G401 (cell line): Measurements from ENCODE around the gene MAP2K1. TPM values are rescaled to one million over a fixed set of nuclear protein-coding genes. Genes with fewer than 3 reads are reported as not detected.
"Not testable (repeated sequence)": the region's sequence is repeated elsewhere in the genome, so short reads cannot be mapped to it uniquely, and the experiment has no call there.

ENCODE experiments used
- DNase-seq: peaks from one replicate; pipeline ENCODE4 v3.0.0-alpha.2; 2015; ENCODE audit warnings: low spot score
- in situ Hi-C: cut with HindIII; loops from 2 replicates; pipeline ENCODE4 v1.10.0; 2016; ENCODE audit warnings: low sequenced_read_pairs, mixed read lengths
- total RNA-seq: library from RNA; depleted of rRNA; stranded (reverse); fragments of >200 nt; shearing (Covaris generic); gene quantifications from 2 replicates; pipeline ENCODE4 v1.2.3, GENCODE V29; 2014

The MAP2K1 gene
- total RNA-seq, 1 experiment from 2014 or later, result 13.9 TPM

DNA sequence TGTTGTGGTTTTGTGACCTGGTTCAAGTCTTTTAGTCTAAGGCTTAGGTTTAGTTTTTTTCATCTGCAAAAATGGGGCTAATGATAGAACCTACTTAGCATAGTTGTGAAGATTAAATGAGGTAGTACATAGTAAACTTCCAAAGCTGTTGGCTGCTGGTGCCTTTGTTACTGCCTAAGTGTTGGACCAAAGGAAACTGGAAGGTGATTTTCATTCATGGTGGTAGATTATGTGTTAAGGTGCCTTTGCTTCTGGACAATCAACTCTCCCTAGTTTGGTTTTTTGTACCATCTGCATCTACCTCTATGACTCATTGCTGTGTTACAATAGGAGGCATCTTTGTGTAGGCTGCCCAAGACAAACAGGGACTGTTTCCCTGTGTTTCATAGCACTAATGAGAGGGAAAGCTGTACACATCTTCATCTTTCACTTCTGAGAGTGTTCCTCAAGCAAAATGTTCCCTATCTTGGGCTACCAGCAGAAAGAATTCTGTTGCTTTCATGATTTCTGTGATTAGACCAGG lies 3.2 kb downstream of the MAP2K1 start:
- DNase-seq, result no peak
- in situ Hi-C loops, result loop anchor here (10.0 kb wide), 1 partner anchor 75 kb away; no protein-coding TSS in a partner anchor

DNA sequence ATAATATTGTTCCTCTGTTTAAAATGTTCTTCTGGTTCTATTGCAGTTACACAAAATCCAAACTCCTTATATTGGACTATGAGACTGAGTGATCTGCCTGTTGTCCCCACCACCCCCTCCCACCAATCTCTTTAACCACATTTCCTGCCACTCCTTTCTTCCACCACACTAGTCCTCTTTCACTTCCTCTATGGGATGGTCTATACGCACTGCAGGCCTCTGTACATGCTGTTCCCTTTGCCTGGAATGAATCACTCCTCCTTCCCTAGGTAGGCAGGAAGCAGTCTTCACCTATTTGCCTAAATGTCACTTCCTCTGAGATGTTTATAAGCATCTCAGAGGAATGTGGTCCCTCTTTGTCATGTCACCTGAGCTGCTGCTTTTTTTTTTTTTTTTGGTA lies 4.0 kb downstream of the MAP2K1 start:
- DNase-seq, result no peak
- in situ Hi-C loops, result loop anchor here (10.0 kb wide), 1 partner anchor 76 kb away; no protein-coding TSS in a partner anchor

DNA sequence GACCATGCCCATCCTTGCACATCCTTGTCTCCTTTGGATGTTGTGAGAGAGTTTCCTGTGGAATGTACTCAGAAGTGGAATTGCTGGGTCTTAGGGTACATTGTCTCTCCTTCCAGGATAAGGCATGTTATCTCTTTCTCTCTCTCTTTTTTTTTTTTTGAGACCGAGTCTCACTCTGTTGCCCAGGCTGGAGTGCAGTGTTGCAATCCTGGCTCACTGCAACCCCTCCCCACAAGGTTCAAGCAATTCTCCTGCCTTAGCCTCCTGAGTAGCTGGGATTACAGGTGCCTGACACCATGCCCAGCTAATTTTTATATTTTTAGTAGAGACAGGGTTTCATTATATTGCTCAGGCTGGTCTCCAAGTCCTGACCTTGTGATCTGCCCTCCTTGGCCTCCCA lies 6.3 kb downstream of the MAP2K1 start:
- in situ Hi-C loops, result loop anchor here (10.0 kb wide), 1 partner anchor 78 kb away; no protein-coding TSS in a partner anchor
- DNase-seq, result not testable (repeated sequence)

DNA sequence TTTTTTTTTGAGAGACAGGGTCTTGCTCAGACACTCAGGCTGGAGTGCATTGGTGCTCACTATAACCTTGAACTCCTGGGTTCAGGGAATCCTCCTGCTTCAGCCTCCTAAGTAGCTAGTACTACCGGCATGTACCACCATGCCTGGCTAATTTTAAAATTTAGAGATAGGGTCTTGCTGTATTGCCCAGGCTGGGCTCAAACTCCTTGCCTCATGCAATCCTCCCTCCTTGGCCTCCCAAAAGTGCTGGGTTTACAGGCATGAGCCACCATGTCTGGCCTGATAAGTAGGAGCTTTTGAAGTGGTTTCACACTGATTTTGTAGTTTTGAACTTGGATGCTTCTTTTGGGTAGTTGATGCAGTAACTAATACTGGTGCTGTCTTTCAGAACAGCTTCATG lies 7.8 kb downstream of the MAP2K1 start:
- no peak for DNase-seq
- in situ Hi-C loops, result loop anchor here (10.0 kb wide), 1 partner anchor 80 kb away; no protein-coding TSS in a partner anchor

DNA sequence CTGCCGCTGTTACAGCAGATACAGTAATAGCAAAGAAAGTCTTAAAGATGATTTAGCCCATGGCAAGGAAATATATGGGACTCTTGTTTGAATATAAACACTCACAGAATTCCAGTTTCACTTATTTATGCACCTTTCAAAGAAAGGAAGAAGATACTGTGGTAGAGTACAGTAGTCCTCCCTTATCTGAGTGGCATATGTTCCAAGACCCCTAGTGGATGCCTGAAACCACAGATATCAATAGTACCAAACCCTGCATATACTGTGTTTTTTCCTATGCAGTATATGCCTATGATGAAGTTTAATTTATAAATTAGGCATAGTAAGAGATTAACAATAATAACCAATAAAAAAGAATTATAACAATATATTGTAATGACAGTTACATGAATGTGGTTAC lies 8.2 kb downstream of the MAP2K1 start:
- in situ Hi-C loops, result loop anchor here (10.0 kb wide), 1 partner anchor 80 kb away; no protein-coding TSS in a partner anchor
- no peak for DNase-seq

DNA sequence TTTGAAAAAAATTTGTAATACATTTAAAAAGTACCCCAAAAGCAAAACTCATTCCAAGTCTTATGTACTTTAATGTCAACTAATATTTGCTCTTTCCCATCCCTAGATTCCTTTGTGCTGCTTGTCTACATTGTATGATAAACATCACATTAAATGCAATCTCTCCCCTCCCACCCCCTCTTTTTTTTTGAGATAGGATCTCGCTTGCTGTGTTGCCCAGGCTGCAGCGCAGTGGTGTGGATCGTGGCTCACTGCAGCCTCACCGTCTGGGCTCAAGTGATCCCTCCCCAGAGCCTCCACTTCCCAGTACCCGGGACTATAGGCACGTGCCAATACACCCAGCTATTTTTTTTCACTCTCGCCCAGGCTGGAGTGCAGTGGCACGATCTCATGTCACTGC lies 12.6 kb downstream of the MAP2K1 start:
- DNase-seq, result no peak
- in situ Hi-C loops, result loop anchor here (10.0 kb wide), 1 partner anchor 84 kb away; no protein-coding TSS in a partner anchor

DNA sequence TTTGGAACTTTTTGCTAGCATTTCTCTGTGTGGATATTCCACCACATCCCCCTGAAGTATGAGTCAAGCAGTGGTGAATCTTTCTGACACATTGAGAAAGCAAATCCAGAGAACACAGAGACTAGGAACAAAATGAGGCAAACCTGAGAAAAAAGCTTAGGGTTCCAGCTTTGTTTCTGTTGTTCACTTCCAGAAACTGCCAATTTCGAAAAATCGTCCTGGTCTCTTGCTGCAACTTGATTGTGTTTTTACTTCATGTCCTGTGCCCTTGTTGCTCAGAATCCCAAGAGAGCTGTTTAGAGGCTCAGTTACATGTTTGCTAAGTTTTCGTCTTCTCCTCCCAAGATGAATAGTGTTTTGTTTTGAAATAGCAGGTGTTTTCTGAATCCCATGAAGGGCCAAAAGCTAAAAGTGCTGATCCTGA lies 13.7 kb downstream of the MAP2K1 start:
- in situ Hi-C loops, result no loop called here
- DNase-seq, result no peak

DNA sequence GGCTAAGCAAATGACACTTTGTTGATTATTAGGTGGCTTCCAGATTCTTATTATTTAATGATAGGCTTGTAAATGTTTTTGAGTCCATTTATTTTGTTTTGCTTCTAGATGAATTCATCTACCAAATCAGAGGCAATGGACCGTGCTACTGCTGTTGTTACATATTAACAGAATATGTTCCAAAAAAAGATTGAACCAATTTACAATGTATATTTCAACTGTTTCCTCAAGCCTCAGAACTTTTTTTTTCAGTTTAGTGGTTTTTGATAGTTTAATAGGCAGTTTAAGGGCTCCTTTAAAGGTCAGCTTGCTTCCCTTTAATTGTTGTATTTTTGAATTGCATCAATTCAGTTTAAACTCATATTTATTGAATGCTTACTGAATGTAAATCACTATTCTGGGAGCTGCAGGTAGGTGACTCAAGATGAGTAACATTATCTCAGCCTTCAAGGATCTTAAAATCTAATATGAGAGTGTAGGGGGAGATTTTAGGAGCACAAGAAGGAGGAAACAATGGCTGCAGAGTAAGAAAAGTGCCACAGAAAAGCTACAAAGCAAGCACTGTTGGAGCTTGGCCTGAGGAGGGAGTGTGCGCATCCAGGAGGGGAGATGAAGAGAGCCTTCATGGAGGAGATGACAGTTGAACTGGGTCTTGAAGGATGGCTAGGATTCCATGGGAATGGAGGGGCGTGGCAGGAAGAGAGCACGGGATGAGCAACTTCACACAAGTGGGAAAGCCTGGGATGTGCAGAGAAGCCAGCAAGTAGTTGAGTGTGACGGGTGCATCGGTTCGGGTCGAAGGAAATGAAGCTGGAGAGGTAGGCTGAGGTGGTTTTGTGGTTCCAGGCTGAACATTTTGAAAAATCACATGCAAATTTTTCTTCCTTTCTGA lies 14.7 kb downstream of the MAP2K1 start:
- in situ Hi-C loops, result no loop called here
- no peak for DNase-seq

DNA sequence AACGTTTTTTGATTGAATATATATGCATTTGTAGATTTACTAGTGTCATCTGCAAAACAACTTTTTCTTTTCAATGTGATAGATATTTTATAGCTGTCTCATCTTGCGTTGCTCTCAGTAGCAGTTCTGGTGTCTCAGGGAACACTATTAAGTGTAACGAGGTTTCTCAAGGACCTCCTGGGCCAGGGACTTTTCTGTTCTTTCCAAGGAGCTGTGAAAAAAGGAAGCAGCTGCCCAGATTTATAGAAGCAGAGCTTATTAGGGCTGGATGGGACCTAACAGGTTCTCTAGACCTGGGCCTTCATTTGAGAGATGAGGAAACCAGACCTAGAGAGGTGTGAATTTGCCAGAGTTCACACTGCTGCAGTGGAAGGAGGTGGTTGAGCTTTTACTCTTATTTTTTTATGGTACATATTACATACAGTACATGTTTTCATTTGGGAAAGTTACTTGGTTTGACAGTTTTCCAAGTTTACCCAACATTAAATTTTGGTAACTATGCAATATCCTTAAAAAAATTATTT lies 16.1 kb downstream of the MAP2K1 start:
- DNase-seq, result no peak
- in situ Hi-C loops, result no loop called here

DNA sequence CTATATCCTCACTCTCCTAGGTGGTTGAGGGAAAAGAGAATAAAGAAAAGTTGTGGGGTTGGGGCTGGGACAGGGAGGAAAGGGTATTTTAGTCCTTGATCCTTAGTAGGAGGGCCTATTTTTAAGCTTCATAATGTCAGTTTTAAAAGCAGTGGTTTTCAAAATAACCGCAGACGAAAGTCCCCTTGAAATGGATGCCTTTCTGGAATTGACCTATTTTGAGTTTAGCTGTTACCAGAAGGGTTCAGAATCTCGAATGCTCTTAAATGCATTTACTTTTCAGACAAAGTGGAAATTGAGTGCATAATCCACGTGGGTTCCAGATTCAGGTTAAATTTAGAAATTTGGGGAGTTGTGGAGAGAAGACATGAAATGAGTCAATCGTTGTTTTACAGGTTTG lies 16.6 kb downstream of the MAP2K1 start:
- in situ Hi-C loops, result no loop called here
- DNase-seq, result no peak

DNA sequence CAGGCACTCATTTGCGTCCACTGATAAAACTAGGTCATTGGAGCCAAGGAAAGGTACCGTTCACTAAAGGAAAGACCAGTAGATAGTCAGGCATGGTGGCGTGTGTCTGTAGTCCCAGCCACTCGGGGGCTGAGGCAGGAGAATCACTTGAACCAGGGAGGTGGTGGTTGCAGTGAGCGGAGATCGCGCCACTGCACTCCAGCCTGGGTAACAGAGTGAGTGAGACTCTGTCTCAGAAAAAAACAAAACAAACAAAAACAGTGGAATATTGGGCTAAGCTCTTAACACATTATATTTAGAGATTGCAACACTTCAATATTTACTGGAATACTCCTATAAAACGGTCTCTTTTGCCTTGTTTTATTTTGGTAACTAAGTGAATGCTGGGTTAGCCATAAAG lies 17.4 kb downstream of the MAP2K1 start:
- in situ Hi-C loops, result no loop called here
- DNase-seq, result no peak

DNA sequence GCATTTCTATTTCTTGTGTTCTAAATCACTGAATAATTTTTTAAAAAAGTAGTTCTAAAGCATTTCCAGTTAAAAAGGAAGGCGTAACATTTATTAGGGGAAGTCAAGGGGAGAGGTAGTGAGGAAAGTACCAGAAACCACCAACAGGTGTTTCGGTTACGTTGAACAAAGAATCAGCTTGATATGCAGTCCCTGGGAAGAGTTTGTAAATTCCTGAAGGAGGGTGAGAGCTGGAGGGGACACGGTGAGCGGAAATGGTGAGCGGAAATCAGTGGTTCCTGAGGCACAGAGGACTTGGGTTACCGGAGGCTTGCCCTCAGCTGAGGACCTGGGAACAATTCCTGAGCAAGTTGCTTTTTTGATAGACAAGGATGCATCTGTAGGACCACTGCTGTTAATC lies 17.8 kb downstream of the MAP2K1 start:
- DNase-seq, result no peak
- in situ Hi-C loops, result no loop called here

DNA sequence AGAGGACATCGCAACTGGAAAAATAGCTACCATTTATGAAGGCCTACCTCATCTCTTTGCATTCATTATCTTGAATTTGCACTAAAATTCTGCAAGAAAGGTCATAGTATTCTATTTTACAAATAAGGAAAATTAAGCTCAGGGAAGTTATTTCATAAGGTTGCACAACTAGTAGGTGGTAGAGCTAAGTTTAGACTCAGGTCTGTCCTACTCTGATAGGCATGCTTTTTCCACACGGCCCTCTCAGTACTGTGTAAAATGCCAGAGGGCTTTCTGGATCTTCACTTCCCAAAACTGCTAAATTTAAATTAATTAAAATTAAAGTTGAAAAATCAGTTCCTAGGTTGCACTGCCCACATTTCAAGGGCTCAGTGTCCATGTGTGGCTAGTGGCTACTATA lies 18.3 kb downstream of the MAP2K1 start:
- no peak for DNase-seq
- in situ Hi-C loops, result no loop called here

DNA sequence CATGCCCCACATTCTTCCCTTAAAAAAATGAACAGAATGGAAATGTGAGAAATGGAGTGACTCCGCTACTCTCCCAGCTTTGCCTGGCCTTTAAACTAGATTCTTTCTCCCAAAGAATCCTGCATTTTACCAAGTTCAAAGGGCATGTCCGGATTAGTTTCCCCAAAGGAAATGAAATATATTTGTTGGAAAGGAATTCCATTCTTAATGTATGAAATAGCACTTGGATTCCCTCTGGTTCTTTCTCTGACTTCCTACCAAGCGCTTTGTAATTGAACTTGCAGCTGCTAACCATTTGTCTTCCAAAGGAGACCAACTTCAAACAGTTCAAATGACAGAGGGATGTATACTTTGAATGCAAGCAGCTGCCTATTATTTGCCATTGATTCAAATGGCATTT lies 18.9 kb downstream of the MAP2K1 start:
- in situ Hi-C loops, result no loop called here
- DNase-seq, result no peak

DNA sequence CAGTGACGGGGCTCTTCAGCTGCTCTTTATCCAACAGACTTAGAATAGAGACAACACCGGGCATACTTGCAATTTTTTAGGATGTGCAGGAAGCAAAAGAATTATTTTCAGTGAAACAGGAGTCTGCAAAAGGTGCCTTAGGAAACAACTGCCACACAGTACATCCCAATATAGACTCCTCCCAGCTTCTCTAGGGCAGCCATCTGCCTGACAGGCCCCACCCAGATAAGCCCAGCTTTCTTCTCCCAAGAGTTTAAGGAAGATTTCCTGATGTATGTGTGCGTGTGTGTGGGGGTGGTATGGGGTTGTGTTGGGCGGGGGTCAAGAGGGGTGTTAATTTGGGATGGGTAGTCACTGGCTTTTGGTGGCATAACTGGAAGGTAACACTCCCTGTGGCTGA lies 21.5 kb downstream of the MAP2K1 start:
- in situ Hi-C loops, result no loop called here

DNA sequence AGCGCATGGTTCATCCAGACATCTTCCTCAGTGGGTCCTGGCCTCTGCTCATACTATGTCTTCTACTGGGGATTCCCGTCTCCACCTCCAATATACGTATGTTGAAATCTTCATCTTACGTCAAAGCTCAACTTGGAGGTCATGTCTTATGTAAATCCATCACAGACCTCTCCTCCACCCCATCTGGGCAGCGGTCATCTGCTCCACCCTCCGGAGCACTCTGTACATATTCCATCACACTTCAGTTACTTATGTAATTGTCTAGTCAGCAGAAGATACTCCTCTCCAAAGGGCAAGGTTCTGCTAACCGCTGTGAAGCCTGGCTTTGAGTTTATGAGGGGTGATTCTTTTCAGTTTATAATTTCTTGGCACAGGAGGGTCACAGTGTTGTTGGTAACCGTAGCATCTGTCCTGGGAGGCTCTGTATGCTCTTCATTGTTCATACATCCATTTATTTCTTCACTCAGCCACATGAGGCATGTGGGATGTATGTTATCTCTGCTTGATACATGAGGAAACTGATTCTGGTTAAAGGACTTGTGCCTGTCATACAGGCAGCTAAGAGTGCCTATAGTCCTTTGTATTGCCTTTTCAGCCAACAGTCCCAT lies 22.1 kb downstream of the MAP2K1 start:
- in situ Hi-C loops, result no loop called here
- no peak for DNase-seq

More for the DNA sequence above, 21.5 kb downstream of the MAP2K1 start:
- no peak for DNase-seq

DNA sequence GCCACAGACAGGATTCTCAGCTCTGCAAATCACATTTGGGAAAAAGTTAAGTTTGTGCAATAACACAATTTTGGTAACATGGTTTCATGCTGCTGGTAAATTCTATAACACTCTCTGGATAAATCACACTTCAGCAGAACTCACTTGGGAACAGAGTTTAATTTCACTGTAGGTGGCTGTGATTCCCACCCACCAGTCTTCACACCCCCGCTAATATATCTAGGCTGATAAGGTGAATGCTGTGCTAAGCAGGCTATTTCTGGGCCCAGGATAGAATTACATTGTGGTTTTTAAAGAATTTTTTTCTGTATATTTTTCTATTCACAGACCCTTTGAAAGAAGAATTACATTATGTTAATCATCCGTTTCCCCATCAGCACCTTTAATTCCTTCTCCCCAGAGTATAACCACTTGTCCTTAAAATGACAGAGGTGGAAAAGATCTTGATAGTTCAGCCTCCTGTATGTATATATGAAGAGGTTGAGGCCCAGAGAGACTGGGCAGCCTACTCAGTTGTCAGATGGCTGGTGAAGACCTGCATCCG lies 22.9 kb downstream of the MAP2K1 start:
- in situ Hi-C loops, result no loop called here
- no peak for DNase-seq

DNA sequence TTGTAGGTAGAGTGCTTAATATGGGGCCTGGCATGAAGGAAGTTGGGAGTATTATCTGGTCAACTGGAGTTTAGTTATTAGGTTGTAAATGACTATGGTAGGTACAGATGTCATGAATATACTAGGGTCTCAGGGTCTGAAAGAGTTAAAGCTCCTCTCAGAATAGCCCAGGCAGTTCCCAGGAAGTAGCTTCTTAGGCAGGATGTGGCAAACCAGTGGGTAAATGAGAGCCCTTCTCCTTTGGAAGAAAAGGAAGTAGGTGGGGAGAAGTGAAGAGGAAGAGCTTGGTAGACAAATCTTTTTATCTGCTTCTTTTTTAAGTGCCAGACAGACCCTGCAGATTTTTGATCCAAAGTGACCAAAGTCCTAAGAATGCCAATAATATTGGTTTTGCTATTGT lies 24.5 kb downstream of the MAP2K1 start:
- in situ Hi-C loops, result no loop called here
- DNase-seq, result no peak

DNA sequence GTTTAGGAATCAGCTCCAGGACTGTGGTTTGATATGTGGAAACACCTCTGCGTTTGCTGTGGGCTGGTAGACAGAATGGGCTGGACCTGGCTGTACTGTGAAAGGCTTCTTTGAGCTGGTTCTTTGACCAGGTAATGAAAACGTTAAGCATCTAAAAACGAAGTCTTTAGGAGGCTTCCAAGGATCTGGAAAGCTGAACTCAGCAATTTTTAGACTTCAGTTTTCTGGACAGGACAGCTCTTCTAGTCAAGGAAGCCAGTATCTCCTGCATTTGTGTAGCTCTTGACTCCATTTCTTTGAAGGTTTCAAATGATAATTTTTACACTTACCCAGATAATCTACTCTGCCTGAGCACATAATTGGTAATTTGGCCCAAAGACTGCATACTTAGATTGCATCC lies 25.5 kb downstream of the MAP2K1 start:
- in situ Hi-C loops, result no loop called here
- no peak for DNase-seq

DNA sequence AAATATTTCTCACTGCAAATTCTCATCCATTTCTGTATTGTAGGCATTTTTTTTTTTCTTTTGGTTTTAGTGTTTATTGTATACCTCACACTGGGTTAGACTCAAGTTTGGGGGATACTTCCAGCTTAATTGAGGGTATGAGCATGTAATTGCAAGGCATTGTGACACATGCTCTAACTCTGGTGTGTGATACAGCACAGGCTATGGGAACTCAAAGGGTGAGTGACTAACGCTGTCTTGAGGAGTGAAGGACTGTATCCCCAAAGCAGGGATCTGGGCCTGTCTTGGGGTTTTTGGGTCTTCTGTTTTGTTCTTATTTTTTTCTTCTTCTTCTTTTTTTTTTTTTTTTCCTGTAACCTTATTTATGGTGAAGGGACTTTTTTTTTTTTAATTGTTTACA lies 26.9 kb downstream of the MAP2K1 start:
- no peak for DNase-seq
- in situ Hi-C loops, result no loop called here
